Kidney tubule cell (primary cell): ENCODE data around the gene SLC2A13.
"Not testable (repeated sequence)": the region's sequence is repeated elsewhere in the genome, so short reads cannot be mapped to it uniquely, and the experiment has no call there.

Experiments
- DNase-seq: peaks from one replicate; pipeline ENCODE4 v3.0.0-alpha.2; 2018; ENCODE audit warnings: low spot score

The SLC2A13 gene

GRCh38 chr12:40105265-40105514 lies 691 bp downstream of the SLC2A13 start:
- no peak for DNase-seq

DNA sequence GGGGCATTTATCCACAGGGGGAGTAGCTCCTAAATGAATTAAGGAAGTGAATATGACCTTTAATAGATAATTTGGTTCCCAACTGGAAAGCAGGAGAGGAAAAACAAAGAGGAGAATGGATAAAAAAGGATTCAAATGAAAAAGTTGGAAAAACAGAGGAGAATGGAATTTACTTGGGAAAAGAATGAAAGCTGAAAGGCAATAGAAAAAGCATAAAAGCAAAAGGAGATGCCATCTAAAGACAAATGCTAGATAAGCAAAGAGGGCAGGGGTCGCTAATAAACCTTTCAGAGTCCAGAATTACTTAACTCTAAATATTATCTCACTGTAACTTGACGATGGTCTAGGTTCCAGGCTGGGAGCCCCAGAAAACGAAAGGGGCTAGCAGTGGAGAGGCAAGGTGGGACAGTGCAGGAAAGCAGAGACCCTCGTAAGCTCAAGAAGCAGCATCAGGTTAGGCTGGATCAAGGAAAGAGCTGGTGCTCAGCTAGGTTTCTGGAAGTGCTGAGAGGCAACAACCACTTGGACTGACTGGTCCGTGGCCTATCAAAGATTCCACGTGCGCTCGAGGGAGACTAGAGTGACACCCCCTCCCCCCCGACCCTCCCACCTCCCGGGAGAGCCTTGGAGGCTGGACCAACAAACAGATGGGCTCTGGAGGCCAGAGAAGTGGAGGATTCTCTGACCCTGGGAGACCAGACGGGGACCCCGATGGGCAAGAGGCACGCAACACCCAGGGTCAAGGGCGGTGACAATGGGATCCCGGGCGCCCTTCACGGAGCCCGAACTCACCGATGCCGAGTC lies 1.2 kb downstream of the SLC2A13 start:
- no peak for DNase-seq

GRCh38 chr12:40103043-40103442 lies 2.8 kb downstream of the SLC2A13 start:
- DNase-seq, result no peak

DNA sequence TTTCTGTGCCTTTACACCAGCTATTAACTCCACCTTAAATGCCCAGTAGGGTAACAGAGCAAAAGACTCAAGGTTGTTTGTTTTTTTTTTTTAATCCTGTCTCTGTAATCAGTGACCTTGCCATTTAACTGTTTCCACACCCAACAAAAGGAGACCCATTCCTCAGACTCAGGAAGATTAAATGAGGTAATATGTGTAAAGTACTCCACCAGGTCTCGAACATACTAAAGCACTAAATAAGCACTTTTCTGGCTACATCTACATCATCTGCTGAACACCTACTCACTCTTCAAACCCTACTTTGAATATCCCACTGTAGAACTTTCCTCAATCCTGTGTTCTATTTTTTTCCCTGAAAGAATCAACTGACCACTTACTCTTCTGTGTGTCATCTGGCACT lies 4.1 kb downstream of the SLC2A13 start:
- DNase-seq, result no peak

- DNase-seq, result peak; percentile 89
Observed at GRCh38 chr12:40099423-40099853, 6.4 kb downstream of the SLC2A13 start.

GRCh38 chr12:40098406-40099145 lies 7.3 kb downstream of the SLC2A13 start:
- no peak for DNase-seq

GRCh38 chr12:40093512-40093911 lies 12.4 kb downstream of the SLC2A13 start:
- no peak for DNase-seq

DNA sequence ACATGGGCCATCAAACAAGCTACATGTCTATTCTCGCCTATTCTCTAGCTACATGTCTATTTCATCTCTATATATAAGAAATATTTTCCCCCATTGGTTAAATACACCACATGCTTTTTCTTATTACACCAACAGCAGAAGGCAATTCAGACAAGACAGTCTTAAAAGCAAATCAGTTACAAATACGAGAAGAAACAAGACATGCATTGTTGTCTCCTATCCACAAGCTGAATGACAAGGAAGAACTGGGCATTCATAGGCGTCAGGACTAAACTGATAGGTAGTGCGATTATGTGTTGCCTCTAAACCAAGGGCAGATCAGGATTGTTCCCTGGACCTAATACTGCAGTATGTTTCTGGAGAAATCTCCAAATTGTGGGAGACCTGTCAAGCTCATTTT lies 19.4 kb downstream of the SLC2A13 start:
- no peak for DNase-seq

DNA sequence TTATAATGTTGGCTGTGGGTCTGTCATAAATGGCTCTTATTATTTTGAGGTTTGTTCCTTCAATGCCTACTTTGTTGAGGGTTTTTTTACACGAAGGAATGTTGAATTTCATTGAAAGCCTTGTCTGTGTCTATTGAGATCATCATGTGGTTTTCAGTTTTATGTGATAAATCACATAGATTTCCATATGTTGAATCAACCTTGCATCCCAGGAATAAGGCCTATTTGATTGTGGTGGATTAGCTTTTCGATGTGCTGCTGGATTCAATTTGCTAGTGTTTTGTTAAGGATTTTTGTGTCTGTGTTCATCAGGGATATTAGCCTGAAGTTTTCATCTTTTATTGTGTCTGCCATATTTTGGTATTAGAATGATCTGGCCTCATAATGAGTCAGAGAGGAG lies 27.6 kb downstream of the SLC2A13 start:
- DNase-seq, result no peak

GRCh38 chr12:40075458-40075857 lies 30.4 kb downstream of the SLC2A13 start:
- no peak for DNase-seq

GRCh38 chr12:40068416-40068815 lies 37.5 kb downstream of the SLC2A13 start:
- DNase-seq, result no peak

DNA sequence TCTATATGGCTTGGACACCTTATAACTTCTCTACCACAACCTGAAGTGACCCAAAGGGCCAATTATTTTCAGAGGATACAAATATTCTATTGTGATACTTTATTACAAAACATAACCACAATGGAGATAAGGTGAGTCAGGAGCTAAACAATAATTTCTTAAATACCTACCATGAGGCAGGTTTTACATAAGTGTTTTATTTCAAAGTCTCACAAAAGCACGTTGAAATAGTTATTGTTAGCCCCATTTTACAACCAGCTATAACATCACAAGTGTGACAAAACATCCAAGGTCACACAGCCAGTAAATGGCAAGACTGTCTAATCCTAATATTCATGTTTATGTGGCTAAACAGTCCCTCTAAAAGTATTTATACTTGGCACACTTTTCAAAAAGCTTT lies 40.2 kb downstream of the SLC2A13 start:
- DNase-seq, result no peak

DNA sequence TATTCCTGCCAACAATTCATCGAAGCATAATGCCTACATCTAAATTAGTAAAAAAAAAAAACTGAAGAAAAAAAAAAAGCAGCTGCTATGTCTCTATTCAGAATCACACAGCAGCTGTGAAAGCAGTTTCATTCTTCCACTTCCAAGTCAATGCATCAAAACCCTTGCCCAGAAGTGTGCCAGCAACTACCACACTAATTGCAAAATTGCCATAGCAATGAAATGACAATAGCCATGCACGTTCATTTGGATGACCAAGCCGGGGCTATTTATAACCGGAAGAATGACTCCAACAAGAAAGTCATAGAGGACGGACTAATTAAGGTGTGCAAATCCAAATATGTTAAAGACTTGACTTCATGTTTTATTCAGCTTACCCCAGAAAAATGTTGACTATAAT lies 42.5 kb downstream of the SLC2A13 start:
- peak; percentile 39 for DNase-seq

DNA sequence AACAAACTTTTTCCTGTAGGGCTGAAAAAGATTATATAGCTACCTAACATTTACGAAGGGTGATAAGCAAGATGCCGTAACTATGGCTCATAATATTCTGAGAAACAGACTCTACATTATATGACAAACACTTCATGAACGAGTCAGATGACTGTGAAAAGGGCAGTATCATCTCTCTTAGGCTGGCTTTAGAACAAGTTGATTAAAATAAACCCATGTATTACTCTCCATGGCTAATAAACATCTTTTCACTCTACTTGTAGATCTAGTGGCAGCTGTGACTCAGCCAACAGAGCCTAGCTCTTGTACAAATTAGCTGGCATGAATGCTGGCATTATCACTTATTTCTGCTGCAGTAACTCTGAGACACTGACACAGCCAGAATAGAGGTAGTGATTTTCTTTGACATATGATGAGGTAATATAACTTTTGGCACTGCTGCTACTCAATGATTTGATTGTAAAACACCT lies 47.1 kb downstream of the SLC2A13 start:
- peak; percentile 55 for DNase-seq

DNA sequence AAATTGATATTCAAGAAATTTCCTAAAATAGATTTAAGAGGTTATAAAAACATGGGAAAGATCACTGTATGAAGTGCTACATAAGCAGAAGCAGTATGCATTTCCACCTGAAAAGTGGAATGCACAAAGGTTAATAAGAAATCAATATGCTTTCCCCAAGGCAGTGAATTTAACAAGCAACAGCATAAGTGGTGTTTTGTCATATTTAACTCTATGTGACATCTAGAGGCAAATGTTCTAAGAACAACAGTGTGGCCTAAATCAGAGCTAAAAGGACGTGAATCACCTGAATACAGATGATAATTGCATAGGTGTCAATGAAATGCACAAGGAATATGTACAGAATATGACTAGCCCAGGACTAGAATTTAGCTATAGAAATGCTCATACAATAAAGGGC lies 49.5 kb downstream of the SLC2A13 start:
- no peak for DNase-seq

GRCh38 chr12:40055776-40056175 lies 50.1 kb downstream of the SLC2A13 start:
- DNase-seq, result no peak

- no peak for DNase-seq
Observed at GRCh38 chr12:40055228-40055579, 50.7 kb downstream of the SLC2A13 start.

DNA sequence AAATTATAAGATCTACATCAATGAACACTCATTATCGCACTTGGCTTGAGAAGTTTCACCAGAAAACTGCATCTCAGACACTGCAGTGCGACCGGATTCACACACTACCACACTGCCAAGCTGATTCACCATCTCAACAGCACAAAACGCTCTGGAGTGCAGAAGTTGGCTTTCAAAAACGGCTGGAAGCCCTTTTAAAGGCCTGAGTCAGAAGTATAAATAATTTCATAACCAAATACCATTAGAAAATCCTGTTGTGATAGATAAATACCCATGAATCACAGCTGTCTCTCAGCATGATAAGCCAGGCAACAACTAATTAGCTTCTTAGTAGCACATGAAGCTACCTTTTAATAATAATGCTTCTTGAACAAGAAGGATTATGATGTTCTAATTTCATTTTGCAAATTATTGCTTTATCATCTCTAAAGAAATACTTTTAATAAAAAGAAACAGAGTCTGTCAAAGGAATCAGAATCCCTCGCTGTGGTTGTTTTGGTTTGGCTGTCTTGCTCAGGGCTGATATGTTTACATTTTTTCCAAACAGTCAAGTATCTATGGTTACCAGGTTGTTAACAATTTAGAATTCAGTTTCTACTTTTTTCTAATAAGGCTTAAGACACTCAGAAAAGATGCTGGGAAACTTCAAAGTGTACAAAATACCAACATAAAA lies 51.2 kb downstream of the SLC2A13 start:
- no peak for DNase-seq

DNA sequence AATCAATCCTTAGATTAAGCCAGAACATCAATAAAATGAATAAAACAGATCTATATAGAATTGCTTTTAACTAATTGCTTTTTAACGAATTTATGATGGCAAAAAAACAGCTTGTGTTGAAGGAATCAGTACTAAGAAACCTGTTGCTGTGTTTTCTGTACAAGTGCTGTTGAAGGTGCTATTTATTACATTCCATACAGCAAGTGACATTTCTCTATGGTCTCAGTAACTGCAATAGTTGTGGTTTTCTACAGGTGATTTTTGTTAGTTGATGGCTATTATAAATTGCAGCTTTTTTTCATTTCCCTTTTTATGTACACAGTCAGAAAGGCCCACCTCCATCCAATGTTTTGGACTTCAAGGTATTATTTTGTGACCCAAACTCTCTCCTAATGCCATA lies 56.6 kb downstream of the SLC2A13 start:
- no peak for DNase-seq

GRCh38 chr12:40047002-40047401 lies 58.9 kb downstream of the SLC2A13 start:
- not testable (repeated sequence) for DNase-seq

GRCh38 chr12:40045656-40046055 lies 60.2 kb downstream of the SLC2A13 start:
- no peak for DNase-seq

DNA sequence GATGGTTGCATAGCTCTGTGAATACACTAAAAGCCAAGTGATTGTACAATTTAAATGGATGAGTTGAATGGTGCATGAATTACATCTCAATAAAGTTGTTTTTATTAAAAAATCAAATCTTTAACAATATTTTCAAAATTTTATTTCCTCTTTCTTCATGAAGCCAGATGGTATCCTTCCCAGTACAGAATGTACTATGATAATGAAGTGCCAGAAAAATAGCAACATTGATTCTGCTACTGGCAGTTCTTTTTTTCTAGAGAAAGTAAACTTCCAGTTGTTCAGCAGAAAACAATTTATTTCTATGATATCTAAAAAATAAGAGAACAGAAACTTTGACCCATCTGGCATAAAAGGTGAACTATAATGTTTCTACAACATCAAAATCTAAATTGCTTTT lies 61.5 kb downstream of the SLC2A13 start:
- DNase-seq, result no peak

DNA sequence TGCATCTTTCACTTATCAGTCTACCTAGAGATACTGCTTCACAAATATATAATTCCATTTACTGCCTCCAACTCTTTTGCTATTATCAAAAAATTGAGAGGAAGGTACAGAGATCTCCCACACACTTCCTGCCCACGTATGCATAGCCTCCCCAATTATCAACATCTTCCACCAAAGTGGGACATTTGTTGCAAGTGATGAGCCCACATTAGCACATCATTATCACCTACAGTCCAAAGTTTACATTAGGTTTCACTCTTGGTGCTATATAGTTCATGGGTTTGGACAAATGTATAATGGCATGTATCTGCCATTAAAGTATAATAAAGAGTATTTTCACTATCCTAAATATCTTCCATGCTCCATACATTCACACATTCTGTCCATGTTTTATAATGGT lies 66.3 kb downstream of the SLC2A13 start:
- no peak for DNase-seq
